Measurements from ENCODE around the gene CREB3.

Gene CREB3, protein sequence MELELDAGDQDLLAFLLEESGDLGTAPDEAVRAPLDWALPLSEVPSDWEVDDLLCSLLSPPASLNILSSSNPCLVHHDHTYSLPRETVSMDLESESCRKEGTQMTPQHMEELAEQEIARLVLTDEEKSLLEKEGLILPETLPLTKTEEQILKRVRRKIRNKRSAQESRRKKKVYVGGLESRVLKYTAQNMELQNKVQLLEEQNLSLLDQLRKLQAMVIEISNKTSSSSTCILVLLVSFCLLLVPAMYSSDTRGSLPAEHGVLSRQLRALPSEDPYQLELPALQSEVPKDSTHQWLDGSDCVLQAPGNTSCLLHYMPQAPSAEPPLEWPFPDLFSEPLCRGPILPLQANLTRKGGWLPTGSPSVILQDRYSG

GRCh38 chr9:35732185-35732799 lies at the start of gene CREB3, which contains the start of gene TLN1:
TSS of gene CREB3 (plus strand) at chr9:35732666. CDS start at chr9:35732773, 107 bp downstream.
TSS of gene TLN1 (minus strand) at chr9:35732195. CDS start at chr9:35725694, 6,501 bp downstream.
- peak; percentile 97 for DNase-seq (ENCODE audit: low spot score)
- TF ChIP-seq, protein P1, sequence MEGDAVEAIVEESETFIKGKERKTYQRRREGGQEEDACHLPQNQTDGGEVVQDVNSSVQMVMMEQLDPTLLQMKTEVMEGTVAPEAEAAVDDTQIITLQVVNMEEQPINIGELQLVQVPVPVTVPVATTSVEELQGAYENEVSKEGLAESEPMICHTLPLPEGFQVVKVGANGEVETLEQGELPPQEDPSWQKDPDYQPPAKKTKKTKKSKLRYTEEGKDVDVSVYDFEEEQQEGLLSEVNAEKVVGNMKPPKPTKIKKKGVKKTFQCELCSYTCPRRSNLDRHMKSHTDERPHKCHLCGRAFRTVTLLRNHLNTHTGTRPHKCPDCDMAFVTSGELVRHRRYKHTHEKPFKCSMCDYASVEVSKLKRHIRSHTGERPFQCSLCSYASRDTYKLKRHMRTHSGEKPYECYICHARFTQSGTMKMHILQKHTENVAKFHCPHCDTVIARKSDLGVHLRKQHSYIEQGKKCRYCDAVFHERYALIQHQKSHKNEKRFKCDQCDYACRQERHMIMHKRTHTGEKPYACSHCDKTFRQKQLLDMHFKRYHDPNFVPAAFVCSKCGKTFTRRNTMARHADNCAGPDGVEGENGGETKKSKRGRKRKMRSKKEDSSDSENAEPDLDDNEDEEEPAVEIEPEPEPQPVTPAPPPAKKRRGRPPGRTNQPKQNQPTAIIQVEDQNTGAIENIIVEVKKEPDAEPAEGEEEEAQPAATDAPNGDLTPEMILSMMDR (IDR thresholded peaks at IDR 0.05; ENCODE audit: extremely low read depth, missing control alignments), result peak; percentile 33

DNA sequence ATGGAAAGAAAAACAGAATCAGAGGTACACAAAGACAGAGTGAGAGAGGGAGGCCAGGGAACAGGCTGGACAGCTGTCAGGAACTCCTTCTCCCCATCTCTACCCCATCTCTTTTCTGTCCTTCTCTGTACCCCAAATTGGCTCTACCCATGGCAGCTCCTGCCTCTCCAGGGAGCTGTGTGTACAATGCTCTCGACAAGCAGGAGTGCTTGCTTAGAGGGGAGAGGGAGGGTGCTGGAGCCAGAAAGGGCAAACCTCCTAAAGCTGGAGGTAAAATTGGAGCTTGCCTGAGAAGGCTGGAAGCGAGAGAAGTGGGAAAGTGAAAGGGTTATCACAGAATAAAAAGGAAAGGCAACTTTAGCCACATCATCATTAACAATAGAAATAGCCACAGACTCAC lies 49.1 kb upstream of the CREB3 start:
- TF ChIP-seq, protein P1 (IDR thresholded peaks at IDR 0.05; ENCODE audit: extremely low read depth, missing control alignments), result no peak
- no peak for DNase-seq (ENCODE audit: low spot score)

DNA sequence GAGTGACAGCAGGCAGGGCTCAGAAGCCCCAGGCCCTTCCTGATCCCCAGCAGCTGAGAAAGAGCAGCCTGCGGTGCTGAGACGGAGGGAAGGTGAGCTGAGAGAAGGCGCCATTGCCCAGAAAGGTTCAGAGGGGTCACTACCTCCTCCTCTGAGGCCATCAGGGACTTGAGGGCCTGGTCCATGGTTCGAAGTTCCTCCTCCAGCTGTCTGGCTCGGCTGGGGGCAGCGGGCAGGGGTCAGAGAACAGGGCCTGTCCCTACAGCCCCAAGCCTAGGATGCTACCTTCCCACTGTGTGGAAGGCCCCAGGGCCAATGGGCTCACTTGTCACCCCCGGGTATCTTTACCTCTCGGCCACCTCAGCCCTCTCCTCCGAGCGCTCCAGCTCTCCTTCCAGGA lies 47.5 kb upstream of the CREB3 start:
- TF ChIP-seq, protein P1 (IDR thresholded peaks at IDR 0.05; ENCODE audit: extremely low read depth, missing control alignments), result no peak
- no peak for DNase-seq (ENCODE audit: low spot score)

DNA sequence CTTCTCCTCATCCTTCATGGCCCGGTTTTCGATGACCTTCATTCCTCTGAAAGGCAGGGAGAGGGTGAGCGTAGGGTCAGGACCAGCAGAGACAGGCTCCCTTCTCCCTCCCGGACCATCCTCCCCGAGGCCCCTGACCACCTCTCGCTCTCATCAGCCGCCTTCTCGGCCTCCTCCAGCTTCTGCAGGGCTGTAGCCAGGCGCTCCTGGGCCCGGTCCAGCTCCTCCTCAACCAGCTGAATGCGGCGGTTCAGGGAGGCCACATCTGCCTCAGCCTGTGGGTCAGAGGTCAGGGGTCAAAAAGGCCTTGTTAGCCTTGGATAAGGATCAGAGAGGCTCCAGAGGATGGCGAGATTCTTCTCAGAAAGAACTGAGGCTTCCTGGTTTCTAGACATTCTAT lies 47.0 kb upstream of the CREB3 start:
- DNase-seq (ENCODE audit: low spot score), result no peak
- TF ChIP-seq, protein P1 (IDR thresholded peaks at IDR 0.05; ENCODE audit: extremely low read depth, missing control alignments), result no peak

DNA sequence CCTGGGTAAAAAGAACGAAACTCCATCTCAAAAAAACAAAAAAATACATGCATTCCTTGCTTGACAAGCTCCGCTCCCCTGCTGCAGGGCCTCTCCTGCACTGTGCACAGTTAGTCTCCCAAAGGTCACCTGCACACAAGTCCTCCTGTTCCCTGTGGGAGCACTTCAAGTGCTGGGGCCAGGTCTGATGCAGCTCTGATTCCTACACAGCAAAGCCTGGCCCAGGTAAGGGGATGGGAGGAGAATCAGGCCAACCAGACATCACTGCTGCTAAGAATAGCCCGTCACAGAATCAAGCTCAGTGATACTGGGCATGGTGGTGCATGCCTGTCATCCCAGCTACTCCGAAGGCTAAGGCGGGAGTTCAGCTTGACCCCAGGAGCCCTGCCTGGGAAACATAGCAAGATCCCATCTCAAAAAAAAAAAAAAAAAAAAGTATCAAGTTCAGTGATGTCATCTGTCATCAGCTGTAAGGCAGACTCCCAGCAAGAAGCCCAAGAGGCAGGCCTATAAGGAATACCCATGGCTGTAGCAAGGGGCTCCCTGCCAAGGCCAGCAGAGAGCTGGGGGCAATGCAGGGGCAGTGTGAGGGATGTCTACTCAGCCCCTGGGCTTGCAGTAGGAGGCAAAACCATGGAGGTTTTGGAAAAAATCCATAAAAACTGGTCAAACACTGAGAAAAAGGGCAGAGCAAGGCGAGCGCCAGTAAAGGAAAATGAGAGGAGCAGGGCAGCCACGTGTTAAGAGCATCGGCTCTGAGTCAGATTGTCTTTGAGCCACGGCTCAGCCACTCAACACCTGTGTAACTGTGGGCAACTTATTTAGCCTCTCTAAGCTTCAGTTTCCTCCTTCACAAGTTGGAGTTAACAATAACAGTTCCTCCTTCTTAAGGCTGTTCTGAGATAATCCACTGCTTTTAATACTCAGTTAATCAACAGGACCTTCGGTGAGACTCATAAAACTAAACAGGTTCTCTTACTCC lies 46.0 kb upstream of the CREB3 start:
- TF ChIP-seq, protein P1 (IDR thresholded peaks at IDR 0.05; ENCODE audit: extremely low read depth, missing control alignments), result no peak
- DNase-seq (ENCODE audit: low spot score), result no peak

GRCh38 chr9:35687306-35687705 lies 45.2 kb upstream of the CREB3 start:
- no peak for DNase-seq (ENCODE audit: low spot score)
- TF ChIP-seq, protein P1 (IDR thresholded peaks at IDR 0.05; ENCODE audit: extremely low read depth, missing control alignments), result no peak

All from GM20000 (cell line).